HEK293T (cell line): ENCODE data around the gene TOMM5.

ENCODE experiments used
- CTCF ChIA-PET: fragments of 350-600 bp; formaldehyde crosslinking; extraction: SDS; loops from one replicate; lab custom pipeline; 2021; ENCODE audit warnings: antibody characterized with exemption, inconsistent platforms; lab: Yijun Ruan, JAX
- POLR2A ChIA-PET: fragments of 350-600 bp; formaldehyde crosslinking; extraction: SDS; loops from one replicate; lab custom pipeline; 2020; ENCODE audit warnings: antibody characterized with exemption, inconsistent platforms; lab: Yijun Ruan, JAX
- DNase-seq: peaks from one replicate; pipeline ENCODE4 v3.0.0; 2012; ENCODE audit warnings: mixed read lengths; ENCODE audit errors: extremely low spot score
- ARNT ChIP-seq: fragments of 450-650 bp; IDR thresholded peaks from 2 replicates; pipeline ENCODE4 v1.6.1; 2017; ENCODE audit warnings: mild to moderate bottlenecking
- BHLHE40 ChIP-seq: fragments of 450-650 bp; IDR thresholded peaks from 2 replicates; pipeline ENCODE4 v1.6.1; 2016; ENCODE audit warnings: mild to moderate bottlenecking, moderate library complexity, borderline replicate concordance
- CTBP1 ChIP-seq: fragments of 450-650 bp; IDR thresholded peaks from 2 replicates; pipeline ENCODE4 v1.6.1; 2016; ENCODE audit warnings: borderline replicate concordance
- ELF4 ChIP-seq: fragments of 450-650 bp; IDR thresholded peaks from 2 replicates; pipeline ENCODE4 v1.6.1; 2017; ENCODE audit warnings: antibody characterized with exemption
- FOXA1 ChIP-seq: fragments of 450-650 bp; IDR thresholded peaks from 2 replicates; pipeline ENCODE4 v1.6.1; 2016; ENCODE audit warnings: mild to moderate bottlenecking
- FOXK2 ChIP-seq: fragments of 450-650 bp; IDR thresholded peaks from 2 replicates; pipeline ENCODE4 v1.6.1; 2016; ENCODE audit warnings: mild to moderate bottlenecking
- FOXM1 ChIP-seq: fragments of 450-650 bp; IDR thresholded peaks from 2 replicates; pipeline ENCODE4 v1.6.1; 2017; ENCODE audit warnings: mild to moderate bottlenecking, borderline replicate concordance
- HDGF ChIP-seq: fragments of 450-650 bp; IDR thresholded peaks from 2 replicates; pipeline ENCODE4 v1.6.1; 2017; ENCODE audit warnings: antibody characterized with exemption, borderline replicate concordance
- L3MBTL2 ChIP-seq: fragments of 450-650 bp; conservative IDR thresholded peaks from 2 replicates; pipeline ENCODE4 v1.6.1; 2016; ENCODE audit warnings: mild to moderate bottlenecking
- LEF1 ChIP-seq: fragments of 450-650 bp; IDR thresholded peaks from 2 replicates; pipeline ENCODE4 v1.6.1; 2017; ENCODE audit warnings: mild to moderate bottlenecking, borderline replicate concordance
- NFRKB ChIP-seq: fragments of 450-650 bp; IDR thresholded peaks from 2 replicates; pipeline ENCODE4 v1.6.1; 2016; ENCODE audit warnings: mild to moderate bottlenecking, moderate library complexity
- SP1 ChIP-seq: fragments of 450-650 bp; IDR thresholded peaks from 2 replicates; pipeline ENCODE4 v1.6.1; 2017
- SUZ12 ChIP-seq: fragments of 450-650 bp; IDR thresholded peaks from 2 replicates; pipeline ENCODE4 v1.6.1; 2016; ENCODE audit warnings: mild to moderate bottlenecking
- TARDBP ChIP-seq: fragments of 450-650 bp; IDR thresholded peaks from 2 replicates; pipeline ENCODE4 v1.6.1; 2016
- ZNF384 ChIP-seq: fragments of 450-650 bp; IDR thresholded peaks from 2 replicates; pipeline ENCODE4 v1.6.1; 2016
- TF ChIP-seq, protein P1 (sequence below): fragments of 450-650 bp; IDR thresholded peaks from 2 replicates; pipeline ENCODE4 v1.6.1; 2016

TOMM5 gene

DNA sequence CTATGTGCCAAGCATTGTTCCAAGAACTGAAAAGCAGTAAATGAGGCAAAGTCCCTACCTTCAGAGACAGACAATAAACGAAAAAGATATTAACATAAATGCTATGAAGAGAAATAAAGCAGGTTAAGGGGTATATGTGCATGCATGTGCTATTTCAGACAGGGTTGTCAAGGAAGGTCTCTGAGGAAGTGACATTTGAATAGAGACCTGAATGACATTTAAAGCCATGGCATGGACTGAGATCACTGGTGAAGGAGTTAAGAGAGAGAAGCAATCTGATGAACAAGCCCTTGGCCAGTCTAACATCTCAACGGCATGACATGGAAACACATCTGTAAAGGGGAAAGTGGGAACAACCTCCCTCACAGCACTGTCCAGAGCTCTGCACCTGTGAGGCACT is 30.7 kb downstream of the TOMM5 start:
- ChIA-PET POLR2A (no interaction called here), CTCF (no interaction called here)
- TF ChIP-seq TARDBP: no peak
- no peak for TF ChIP-seq BHLHE40
- no peak for TF ChIP-seq CTBP1
- TF ChIP-seq FOXA1: no peak
- no peak for TF ChIP-seq LEF1
- no peak for TF ChIP-seq ELF4
- no peak for TF ChIP-seq SP1
- TF ChIP-seq, protein P1, sequence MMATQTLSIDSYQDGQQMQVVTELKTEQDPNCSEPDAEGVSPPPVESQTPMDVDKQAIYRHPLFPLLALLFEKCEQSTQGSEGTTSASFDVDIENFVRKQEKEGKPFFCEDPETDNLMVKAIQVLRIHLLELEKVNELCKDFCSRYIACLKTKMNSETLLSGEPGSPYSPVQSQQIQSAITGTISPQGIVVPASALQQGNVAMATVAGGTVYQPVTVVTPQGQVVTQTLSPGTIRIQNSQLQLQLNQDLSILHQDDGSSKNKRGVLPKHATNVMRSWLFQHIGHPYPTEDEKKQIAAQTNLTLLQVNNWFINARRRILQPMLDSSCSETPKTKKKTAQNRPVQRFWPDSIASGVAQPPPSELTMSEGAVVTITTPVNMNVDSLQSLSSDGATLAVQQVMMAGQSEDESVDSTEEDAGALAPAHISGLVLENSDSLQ: no peak
- TF ChIP-seq FOXM1: no peak
- TF ChIP-seq ZNF384: no peak
- no peak for TF ChIP-seq L3MBTL2
- no peak for TF ChIP-seq SUZ12
- TF ChIP-seq HDGF: no peak
- TF ChIP-seq ARNT: no peak
- TF ChIP-seq NFRKB: no peak
- TF ChIP-seq FOXK2: no peak
- DNase-seq: no peak

DNA sequence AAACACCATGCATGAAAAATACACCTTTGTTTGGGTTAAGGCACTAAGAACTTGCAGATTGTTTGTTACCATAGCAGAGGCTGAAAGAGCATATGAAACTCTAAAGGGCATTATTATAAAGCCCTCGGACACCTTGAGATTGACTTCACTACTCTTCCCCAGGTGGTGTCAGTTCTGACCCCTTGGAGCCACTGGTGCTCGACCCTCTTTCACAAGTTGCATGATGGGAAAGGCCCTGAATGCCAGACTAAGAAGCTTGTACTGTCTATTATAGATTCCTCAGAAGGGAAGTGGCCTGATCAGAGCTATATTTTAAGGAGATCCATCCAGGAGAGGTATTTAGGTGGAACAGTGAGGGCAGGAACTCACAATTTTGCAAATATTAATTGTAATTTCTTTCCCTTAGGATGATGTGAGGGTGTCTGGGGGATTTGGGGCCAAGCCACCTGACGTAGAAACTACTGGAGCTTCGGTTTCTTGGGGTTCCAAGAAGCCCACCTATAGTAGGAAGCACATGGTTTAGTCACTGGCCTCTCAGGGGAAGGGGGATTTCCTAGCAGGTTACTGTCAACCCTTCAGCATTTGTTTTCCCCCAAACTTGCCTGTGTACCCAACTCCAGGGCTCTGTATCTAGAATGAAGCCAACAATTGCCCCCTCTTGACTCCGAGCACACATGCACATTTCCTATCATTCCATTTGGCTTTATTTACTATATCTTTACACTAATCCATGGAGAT is 32.4 kb downstream of the TOMM5 start:
- TF ChIP-seq BHLHE40 (no peak), LEF1 (no peak), TARDBP (no peak), SUZ12 (no peak), ELF4 (no peak), SP1 (no peak), L3MBTL2 (no peak), ARNT (no peak)
- TF ChIP-seq, protein P1: no peak
- DNase-seq: no peak
- ChIA-PET CTCF (no interaction called here), POLR2A (no interaction called here)

DNA sequence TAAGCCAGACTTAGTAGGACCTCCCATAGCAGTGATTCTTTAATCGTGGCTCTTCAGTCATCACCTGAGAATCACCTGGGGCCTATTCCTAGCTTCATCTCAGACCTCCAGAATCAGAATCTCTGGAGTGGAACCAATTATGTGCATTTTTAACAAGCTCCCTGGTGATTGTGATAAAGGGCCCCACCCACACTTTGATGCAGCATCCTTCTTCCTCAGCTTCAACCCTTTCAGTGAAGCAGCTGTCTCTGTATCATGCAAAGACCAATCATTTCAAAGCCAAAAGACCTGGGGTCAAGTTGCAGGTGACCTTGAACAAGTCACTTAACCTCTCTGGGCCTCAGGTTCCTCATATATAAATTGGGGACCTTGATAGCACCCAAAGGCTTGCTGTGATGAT is 33.3 kb downstream of the TOMM5 start:
- TF ChIP-seq FOXA1: no peak
- TF ChIP-seq, protein P1: no peak
- TF ChIP-seq FOXK2: no peak
- no peak for TF ChIP-seq FOXM1
- TF ChIP-seq ELF4: no peak
- no peak for TF ChIP-seq L3MBTL2
- TF ChIP-seq ARNT: no peak
- no peak for TF ChIP-seq BHLHE40
- TF ChIP-seq TARDBP: no peak
- TF ChIP-seq CTBP1: no peak
- no peak for TF ChIP-seq SP1
- DNase-seq: no peak
- ChIA-PET POLR2A (no interaction called here), CTCF (no interaction called here)

DNA sequence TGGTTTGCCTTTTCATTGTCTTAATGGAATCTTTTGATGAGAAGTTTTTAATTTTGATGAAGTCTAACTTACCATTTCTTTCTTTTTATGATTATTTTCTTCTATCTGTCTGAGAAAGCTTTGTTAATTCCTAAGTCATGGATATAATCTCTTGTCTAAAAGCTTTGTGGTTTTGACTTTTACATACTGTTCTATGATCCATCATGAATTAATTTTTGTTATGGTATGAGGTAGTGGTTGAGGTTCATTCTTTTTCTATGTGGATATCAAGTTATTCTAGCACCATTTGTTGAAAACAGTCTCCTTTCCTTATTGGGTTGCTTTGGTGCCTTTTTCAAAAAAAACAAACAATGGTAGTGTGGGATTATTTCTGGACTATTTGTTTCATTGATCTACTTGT is 36.6 kb downstream of the TOMM5 start:
- TF ChIP-seq FOXK2 (no peak), LEF1 (no peak), SP1 (no peak), ELF4 (no peak), CTBP1 (no peak), NFRKB (no peak), SUZ12 (no peak), TARDBP (no peak), ARNT (no peak), FOXA1 (no peak), ZNF384 (no peak)
- TF ChIP-seq, protein P1: no peak
- CTCF ChIA-PET: no interaction called here
- DNase-seq: no peak
- POLR2A ChIA-PET: no interaction called here

DNA sequence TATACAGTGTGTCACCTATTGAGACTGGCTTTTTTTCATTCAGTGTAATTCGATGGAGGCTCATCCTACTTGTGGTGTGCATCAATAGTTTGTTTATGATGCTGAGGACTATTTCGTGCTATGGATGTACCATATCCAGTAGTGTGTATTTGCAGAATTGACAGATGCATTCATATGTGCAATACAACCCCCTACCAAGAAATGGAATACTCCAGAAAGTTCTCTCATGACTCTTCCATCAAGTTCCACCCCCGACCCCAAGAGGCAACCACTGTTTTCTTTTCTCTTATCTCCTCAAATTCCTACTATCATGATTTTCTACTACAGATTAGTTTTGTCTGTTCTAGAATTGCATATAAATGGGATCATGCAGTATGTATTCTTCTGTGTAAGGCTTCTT is 38.1 kb downstream of the TOMM5 start:
- CTCF ChIA-PET: no interaction called here
- no peak for DNase-seq
- POLR2A ChIA-PET: no interaction called here
- TF ChIP-seq L3MBTL2 (no peak), FOXK2 (no peak)

DNA sequence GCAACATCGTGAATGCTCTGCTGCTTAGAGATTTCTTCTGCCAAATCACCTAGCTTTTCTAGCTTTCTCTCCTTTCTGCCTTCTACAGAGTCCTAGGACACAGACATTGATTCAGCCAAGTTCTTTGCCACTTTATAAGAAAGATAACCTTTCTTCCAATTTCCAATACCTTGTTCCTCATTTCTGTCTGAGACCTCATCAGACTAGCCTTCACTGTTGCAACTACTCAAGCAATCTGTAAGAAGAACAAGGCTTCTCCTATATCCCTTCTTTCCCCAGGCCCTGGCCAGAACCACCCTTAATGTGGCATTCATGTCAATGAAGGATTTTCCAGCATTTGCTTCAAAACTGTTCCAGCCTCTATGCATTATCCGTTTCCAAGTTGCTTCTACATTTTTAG is 40.5 kb downstream of the TOMM5 start:
- CTCF ChIA-PET: no interaction called here

More for the DNA sequence above, 40.5 kb downstream of the TOMM5 start:
- POLR2A ChIA-PET: interaction anchor here (1.0 kb wide), 1 partner anchor 66 kb away, joined by 5 read pairs; the partner anchor contains the start of gene POLR1E
- TF ChIP-seq ELF4 (no peak), FOXM1 (no peak), TARDBP (no peak), SUZ12 (no peak), ZNF384 (no peak), L3MBTL2 (no peak), FOXA1 (no peak), NFRKB (no peak), SP1 (no peak), BHLHE40 (no peak), ARNT (no peak), LEF1 (no peak), HDGF (no peak), CTBP1 (no peak), FOXK2 (no peak)
- TF ChIP-seq, protein P1: no peak
- DNase-seq: no peak
